ENCODE measurements around the gene ACVR1C.

DNA sequence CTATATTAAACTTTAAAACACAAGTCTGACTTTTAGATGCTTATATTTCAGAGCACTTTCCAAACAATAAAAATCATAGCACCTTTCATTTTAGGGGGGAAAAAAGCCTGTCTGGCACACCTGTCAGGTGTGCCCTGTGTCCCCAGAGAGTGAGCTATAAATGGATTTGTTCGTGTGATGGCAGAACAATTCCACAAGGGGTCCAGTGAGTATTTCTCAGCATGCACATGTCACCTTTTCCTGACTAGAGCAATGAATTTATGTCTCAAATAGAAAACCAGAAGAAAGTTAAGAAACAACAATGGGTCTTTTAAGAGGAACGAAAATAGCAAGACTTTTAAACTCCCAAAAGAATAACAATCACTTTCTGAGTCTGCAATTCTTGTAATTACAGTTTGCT lies 55.9 kb downstream of the ACVR1C start:
- TF ChIP-seq, protein P1, sequence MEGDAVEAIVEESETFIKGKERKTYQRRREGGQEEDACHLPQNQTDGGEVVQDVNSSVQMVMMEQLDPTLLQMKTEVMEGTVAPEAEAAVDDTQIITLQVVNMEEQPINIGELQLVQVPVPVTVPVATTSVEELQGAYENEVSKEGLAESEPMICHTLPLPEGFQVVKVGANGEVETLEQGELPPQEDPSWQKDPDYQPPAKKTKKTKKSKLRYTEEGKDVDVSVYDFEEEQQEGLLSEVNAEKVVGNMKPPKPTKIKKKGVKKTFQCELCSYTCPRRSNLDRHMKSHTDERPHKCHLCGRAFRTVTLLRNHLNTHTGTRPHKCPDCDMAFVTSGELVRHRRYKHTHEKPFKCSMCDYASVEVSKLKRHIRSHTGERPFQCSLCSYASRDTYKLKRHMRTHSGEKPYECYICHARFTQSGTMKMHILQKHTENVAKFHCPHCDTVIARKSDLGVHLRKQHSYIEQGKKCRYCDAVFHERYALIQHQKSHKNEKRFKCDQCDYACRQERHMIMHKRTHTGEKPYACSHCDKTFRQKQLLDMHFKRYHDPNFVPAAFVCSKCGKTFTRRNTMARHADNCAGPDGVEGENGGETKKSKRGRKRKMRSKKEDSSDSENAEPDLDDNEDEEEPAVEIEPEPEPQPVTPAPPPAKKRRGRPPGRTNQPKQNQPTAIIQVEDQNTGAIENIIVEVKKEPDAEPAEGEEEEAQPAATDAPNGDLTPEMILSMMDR (IDR thresholded peaks at IDR 0.05 in 2 of 3, conservative IDR thresholded peaks at IDR 0.05 in 1 of 3; ENCODE audit: borderline replicate concordance in 1 of 3, insufficient read depth in 1 of 3, low read depth in 2 of 3, low read length in 2 of 3): peak; percentile 19 to 60 (median 59); a peak in 5 of 6 replicates
- TF ChIP-seq POLR2A (IDR thresholded peaks at IDR 0.05; ENCODE audit: borderline replicate concordance, extremely low read depth, insufficient read depth, insufficient read length): no peak
- no peak for TF ChIP-seq EZH2phosphoT487 (IDR thresholded peaks at IDR 0.05; ENCODE audit: borderline replicate concordance)
- TF ChIP-seq ELF1 (IDR thresholded peaks at IDR 0.05; ENCODE audit: borderline replicate concordance, low read depth): no peak
- no peak for TF ChIP-seq POLR2AphosphoS5 (IDR thresholded peaks at IDR 0.05; ENCODE audit: low read depth, low read length)
- TF ChIP-seq RAD21 (IDR thresholded peaks at IDR 0.05; ENCODE audit: low read depth): peak; percentile 45
- TF ChIP-seq ZNF274 (IDR thresholded peaks at IDR 0.05; ENCODE audit: low read depth, low read length): no peak
